Putamen (tissue), 1 donor: ENCODE data around the gene IDH2.
"Not testable (repeated sequence)": the region's sequence is repeated elsewhere in the genome, so short reads cannot be mapped to it uniquely, and the experiment has no call there.

Experiments used
- DNase-seq: peaks from one replicate; pipeline ENCODE4 v3.0.0-alpha.2; 2016; ENCODE audit warnings: low spot score

Gene IDH2

DNA sequence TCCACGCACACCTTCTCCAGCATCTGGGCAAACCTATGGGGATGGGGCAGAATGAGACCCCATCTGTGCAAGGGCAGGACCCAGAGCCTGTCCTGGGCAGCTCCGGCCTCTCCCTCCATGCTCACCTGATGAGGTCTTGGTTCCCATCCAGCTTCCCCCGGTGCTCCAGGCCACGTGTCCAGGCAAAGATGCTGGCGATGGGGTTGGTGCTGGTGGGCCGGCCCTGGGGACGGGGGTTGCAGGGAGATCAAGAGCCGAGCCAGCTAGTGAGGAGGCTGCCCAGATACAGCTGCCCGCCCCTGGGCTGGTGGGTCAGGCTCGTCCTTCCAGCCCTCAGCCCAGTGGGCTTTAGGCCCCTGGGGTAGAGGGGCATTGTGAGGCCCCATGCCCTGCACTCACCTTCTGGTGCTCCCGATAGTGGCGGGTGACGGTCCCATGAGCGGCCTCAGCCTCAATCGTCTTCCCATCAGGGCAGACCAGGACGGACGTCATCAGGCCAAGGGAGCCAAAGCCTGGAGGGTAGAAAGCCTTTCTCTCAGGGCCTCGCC is 17.3 kb downstream of the IDH2 start:
- no peak for DNase-seq

DNA sequence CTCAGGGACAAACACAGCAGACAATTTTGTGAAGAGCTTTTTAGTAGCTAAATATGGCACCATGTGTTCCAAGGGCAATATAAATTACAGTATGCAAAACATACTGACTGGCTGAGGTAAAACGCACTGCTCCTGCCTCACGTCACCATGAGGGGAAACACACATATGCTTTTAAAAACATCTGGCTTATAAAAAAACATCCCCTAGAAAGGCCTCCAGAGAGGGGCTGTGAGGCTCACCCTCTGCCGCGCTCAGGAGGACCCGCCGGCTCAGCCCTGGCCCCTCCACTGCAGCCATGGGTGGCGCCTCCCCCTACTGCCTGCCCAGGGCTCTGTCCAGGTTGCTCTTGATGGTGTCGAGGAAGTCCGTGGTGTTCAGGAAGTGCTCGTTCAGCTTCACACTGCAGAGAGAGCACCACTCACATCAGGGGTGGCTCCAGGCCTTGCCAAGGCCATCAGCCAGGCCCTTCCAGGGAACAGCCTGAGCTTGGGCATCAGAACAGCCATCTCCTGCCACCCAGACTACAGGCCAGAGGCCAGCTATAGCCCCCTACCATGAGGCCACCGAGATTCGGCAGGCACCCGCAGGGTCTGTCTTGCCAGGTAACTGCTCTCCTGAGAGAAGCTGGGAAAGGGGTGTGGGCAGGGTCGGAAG is 18.2 kb downstream of the IDH2 start:
- DNase-seq: no peak

DNA sequence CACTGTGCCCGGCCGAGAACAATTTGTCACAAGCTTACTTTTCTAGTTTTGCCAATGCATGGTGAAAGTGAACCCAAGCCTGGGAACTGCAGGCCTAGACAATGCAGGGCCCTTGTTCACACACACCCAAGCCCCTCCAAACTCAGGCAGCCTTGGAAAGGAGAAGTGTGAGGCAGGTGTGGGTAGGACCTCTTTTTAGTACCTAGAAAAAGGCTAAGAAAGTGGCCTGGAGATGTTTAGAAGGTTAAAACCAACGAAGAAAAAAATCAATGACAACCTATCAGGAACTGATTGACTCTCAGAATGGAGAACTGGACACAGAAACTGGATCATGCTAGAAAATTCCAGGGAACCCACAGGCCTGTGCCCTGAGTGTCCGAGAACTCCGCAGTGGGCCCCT is 18.8 kb downstream of the IDH2 start:
- no peak for DNase-seq

DNA sequence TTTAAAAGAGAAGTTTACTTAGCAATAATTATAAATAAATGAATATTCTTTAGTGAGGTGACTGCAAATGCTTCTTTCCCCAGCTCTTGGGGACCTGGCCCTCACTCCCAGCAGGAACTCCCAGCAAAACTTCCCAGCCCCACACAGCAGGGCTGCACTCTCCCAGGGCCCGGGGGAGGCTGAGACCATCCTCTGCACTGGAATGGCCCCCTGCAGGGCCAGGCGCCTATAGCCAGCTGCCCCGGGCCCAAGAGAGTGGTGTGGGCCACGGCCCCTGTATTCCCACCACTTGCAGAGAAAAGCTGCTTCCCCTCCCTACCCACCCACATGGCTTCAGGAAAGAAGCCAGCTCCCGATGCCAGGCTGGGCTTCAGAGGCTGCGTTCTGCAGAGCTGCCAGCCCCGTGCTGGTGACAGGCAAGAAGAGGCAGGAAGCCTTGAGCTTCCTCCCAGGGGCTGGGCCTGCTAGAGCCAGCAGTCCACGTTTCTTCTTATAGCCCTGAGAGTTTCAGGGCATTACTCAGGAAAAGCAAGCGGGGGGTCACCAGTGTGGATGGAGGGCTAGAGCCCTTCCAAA is 20.0 kb downstream of the IDH2 start:
- DNase-seq: no peak

DNA sequence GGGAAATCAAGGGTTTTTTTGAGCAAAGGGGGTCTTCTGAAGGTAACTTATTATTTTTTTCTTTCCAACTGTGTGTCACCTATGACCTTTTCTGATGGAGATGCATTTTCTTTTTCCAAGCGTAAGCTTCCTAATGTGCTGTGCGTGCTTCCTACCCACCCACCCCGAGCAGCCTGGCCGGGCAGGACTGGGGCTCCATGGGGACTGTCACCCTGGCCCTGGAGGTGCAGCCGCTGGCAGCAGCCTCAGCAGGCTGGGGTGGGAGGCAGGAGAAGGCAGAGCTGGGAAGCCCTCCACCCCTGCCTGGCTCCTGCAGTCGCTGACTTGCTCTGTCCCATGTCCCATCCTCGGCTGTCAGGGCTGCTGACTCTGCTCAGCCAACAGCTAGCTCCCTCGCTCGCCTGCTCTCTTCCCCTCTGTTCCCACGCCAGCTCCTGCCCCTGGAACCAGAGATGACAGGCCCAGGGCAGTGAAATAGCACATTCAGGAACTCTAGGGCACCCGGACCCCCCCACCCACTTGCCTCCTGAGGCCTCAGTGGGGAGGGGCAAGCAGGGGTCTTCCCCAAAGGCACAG is 21.4 kb downstream of the IDH2 start:
- no peak for DNase-seq

DNA sequence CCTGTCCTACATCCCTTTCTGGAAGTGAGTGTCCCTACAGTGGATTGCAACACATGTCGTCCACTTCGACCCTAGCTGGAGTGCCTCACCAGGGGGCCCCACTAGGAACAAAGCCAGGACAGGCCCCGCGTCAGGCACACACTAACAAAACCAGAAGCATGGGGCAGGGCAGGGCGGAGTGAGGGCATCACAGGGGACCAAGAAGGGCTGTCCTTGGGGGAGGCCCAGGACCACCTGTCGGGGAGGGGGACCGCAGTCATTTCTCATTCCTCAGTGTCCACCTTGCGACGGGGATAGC is 21.9 kb downstream of the IDH2 start:
- no peak for DNase-seq

DNA sequence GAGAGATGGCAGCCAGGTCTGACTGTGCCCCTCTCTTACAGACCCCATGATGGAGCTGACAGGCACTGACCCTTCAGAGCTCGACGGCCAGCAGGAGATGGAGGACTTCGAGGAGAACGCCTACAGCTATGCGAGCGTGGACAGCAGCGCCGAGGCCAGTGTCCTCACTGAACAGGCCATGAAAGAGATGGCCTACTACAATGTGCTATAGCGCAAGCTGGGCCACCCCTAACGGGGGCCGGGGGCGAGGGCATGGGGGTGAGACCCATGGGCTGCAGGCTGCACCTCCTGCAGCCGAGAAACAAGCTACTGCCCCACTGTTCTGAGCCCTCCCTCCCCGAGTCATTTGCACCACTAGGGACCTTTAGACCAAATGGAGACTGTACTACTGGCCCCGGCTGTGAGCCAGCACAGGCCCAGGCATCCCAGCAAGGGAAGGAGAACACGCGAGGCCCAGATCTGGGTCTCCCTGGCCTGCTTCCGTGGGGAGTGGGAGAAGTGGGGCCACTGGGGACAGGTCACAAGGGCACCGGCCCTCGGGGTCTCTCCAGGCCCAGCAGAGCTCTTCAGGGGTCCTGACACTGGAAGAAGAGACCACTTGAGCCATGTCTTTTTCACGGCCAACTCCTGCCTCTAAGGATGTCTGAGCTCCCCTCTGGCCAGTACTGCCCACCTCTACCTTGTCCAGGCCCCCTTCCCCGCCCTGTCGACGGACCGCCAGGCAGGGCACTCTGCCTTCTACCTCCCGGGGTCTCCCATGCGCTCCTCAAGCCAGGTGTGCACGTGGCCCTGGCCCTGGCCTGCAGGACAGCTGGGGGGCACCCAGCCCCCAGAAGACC is 22.4 kb downstream of the IDH2 start:
- no peak for DNase-seq

DNA sequence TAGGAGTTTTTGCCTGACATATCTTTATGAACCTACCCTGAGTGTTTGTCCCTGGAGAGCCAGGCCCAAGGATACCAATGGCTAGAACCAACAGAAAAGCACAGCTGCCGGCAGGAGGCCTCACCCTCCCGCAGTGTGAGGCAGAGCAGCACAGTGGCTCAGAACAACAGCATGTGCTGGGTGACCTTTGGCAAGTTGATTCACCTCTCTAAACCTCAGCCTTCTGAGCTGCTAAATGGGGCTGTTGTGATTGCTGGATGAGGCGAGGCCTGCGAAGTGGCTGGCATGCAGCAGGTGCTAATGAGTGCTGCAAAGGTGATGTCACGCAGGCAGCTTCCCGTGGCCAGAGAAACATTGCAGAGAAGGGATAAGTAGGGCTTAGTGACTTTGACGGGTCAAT is 23.3 kb downstream of the IDH2 start:
- no peak for DNase-seq

DNA sequence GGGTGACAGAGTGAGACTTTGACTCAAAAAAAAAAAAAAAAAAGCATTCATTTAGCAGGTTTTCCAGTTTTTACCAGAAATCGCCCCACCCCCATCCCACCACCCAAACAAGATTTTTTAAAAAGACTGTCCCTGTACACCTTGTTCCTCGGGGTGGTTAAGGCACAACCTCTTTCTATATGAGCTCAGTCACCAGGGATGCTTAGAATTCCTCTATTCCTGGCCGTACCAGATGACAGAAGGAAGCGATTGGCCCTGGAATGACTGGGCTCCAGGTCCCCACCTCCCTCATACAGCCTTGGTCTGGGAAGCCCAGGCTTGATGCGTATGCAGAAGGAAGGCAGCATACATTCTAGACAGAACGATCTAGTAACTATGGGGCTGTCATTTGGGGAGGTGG is 25.6 kb downstream of the IDH2 start:
- DNase-seq: no peak

DNA sequence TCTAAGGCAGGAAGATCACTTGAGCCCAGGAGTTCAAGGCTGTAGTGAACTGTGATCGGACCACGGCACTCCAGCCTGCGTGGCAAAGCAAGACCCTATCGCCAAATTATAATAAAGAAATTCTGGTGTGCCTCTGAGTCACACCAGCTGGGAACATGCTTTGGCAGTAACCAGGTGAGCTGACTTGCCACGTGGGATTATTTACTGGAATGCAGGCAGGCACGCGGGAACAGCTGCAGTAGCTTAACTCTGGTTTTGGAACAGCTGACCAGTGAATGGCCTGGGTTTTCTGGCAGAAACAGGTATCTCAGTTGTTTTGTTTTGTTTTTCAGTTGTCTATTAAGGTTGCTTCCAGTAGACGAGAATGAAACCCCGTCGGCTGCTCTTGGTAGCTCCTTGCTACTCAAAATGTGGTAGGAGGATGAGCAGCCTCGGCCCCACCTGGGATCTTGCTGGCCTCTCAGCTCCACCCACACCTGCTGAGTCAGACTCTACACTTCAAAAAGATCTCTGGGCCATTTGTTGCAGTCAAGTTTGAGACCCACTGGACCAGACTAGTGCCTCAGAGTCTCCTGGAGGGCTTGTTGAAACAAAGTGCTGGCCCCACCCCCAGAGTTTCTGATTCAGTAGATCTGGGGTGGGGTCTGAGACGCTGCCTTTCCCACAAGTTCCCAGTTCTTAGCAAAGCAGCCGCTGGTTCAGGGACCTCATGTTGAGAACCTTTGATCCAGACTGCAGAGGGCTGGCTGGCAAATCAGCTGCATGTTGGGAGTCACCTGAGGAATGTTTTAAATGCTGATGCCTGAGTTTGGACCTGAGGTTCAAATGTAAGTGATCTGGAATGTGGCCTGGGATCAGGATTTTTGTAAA is 26.6 kb downstream of the IDH2 start:
- DNase-seq: no peak

DNA sequence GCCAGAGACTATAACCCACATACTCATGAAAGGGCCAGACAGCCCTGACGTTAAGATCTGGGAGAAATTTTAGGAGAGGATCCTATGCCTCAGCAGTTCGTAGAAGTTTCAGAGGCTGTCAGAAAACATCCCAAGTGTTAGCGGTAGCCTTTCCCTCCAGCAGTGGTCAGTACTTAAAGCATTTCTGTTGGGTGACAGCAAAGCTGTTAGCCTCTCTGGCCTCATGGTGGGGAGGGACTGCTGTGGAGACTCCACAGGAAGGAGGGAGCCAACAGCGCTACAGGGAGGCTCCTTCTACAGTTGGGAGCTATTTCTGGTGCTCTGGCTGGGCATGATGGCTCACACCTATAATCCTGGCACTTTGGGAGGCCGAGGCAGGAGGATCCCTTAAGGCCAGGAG is 27.4 kb downstream of the IDH2 start:
- DNase-seq: no peak

DNA sequence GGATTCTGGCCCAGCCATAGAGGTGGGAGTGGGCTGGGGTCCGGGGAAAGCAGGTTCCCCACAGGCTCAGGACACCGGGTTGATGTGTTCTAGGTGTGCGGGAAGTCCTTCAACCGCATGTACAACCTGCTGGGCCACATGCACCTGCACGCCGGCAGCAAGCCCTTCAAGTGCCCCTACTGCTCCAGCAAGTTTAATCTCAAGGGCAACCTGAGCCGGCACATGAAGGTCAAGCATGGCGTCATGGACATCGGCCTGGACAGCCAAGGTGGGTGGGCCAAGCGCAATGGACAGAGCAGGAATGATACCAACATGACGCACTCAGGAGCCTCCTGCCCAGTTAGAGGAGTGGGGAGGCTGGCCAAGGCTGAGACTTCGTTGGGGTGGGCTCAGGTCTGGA is 28.2 kb downstream of the IDH2 start:
- no peak for DNase-seq

DNA sequence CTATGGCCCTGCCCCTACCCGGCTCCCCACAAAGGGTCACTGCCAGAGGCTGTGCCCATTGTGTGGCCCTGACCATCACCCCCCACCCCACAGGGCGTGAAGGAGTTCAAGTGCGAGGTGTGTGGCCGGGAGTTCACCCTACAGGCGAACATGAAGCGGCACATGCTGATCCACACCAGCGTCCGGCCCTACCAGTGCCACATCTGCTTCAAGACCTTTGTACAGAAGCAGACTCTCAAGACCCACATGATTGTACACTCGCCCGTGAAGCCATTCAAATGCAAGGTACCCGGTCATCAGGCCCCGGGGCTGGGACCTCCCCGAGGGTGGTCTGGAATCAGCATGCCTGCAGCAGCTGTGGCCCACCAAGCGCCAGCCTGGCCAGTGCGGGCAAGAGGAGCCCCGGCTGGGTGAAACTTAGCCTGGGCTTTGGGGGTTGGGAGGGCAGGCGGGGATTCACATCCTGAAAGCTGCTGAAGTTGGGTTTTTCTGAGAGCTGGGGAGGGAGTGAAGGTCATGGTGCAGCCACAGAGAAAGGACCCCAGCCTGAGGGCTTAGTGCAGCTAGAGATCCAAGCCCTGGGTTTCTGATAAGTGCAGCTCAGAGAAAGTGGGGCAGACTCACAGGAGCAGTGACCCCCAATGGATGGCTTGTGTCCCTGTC is 29.2 kb downstream of the IDH2 start:
- no peak for DNase-seq

DNA sequence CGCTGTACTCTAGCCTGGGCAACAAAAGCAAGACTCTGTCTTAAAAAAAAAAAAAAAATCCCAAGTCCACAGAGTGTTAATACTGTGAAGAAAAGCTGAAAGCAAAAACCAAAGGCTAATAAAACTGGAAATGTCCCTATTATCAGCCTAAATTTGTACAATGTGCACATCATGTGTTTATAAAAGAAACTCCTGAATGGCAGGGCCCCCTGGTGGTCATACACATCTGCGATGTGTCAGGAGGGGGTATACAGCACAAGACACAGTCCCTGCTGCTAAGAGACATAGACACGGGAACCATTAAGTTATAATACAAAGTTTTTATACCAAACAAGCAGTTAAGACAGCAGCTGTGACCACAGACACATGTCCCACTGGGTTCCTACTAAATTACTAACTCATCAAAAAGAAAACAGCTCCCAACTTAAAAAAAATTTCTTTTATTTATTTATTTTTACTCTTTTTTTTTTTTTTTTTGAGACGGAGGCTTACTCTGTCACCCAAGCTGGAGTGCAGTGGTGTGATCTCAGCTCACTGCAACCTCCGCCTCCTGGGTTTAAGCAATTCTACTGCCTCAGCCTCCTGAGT is 31.0 kb downstream of the IDH2 start:
- peak; percentile 67 for DNase-seq

DNA sequence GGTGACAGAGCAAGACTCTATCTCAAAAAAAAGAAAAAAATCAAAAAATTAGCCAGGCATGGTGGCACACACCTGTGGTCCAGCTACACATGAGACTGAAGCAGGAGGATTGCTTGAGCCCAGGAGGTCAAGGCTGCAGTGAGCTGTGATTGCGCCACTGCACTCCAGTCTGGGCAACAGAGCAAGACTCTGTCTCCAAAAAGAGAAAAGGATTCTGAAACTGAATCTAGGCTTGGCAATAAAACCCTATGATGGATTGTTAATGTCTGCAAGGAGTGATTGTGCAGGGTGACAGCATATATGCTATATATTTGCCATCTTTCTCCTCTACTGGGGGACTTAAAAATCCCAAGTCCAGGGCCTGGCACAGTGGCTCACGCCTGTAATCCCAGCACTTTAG is 31.6 kb downstream of the IDH2 start:
- not testable (repeated sequence) for DNase-seq

DNA sequence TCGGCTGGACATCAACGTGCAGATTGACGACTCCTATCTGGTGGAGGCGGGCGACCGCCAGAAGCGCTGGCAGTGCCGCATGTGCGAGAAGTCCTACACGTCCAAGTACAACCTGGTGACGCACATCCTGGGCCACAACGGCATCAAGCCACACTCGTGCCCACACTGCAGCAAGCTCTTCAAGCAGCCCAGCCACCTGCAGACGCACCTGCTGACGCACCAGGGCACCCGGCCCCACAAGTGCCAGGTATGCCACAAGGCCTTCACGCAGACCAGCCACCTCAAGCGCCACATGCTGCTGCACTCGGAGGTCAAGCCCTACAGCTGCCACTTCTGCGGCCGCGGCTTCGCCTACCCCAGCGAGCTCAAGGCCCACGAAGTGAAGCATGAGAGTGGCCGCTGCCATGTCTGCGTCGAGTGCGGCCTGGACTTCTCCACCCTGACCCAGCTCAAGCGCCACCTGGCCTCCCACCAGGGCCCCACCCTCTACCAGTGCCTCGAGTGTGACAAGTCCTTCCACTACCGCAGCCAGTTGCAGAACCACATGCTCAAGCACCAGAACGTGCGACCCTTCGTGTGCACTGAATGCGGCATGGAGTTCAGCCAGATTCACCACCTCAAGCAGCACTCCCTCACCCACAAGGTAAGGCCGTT is 34.2 kb downstream of the IDH2 start:
- DNase-seq: no peak

DNA sequence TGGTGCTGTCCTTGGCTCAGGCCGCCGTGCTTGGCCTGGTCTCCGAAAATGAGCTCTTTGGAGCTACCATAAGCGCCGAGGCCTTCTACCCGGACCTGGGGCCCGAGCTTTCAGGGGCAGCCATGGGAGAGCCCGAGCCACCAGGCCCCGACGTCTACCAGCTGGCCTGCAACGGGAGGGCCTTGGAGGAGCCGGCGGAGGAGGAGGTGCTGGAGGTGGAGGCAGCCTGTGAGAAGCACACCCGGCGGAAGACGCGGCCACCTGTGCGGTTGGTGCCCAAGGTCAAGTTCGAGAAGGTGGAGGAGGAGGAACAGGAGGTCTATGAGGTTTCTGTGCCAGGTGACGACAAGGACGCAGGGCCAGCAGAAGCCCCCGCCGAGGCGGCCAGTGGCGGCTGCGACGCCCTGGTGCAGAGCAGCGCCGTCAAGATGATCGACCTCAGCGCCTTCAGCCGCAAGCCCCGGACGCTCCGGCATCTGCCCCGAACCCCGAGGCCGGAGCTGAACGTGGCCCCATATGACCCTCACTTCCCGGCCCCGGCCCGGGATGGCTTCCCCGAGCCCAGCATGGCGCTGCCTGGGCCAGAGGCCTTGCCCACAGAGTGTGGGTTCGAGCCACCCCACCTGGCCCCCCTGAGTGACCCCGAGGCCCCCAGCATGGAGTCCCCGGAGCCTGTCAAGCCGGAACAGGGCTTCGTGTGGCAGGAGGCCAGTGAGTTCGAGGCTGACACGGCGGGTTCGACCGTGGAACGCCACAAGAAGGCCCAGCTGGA is 34.9 kb downstream of the IDH2 start:
- no peak for DNase-seq

DNA sequence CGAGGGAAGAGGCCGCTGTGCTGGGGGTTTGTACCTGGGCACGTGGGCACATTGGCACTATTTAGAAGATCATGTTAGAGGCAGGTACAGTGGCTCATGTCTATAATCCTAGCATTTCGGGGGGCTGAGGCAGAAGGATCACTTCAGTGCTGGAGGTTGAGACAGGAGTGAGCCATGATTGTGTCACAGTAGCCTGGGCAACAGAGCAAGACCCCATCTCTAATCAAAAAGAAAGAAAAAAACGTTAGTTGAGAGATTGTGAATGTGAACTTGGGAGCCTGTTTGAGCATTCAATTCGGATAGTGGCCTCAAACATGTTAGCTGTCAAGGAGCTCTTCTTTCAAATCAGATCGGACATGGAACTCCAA is 36.6 kb downstream of the IDH2 start:
- no peak for DNase-seq

DNA sequence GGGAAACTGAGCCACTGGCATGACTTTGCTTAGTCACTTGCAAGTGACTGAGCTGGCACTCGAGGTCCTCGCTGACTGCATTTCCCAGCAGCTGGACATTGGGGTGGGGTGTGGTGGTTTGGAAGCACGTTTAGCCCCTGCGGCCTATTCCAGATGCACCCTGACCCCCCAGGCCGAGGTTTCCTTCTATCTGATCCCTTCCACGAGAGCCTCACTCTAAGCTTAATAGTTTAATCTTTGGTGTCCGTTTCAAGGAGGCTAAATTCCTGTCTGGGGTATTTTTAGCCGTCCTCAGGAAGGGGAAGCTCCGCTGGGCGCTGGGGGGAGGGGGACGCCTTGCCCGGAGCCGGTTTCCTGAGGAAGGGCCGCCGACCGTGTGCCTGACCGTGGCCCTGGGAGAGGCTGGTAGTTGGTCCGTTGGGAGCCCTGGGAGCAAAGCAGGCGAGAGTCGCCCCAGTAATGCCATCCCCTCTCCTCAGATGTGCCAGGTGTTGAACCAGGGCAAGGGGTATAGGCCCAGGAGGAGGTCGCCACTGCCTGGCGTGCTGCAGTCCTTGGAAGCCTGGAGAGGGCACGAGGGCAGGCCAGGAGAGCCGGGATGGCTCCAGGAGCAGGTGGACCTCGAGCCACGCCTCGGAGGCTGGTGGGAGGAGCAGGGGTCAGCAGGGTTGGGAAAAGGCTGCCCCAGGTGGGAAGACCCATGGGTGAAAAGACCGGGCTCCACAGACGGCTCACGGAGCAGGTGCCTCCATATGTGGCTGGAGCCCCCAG is 37.2 kb downstream of the IDH2 start:
- no peak for DNase-seq
